Measurements from ENCODE around the gene FOCAD. TPM values are rescaled to one million over a fixed set of nuclear protein-coding genes. Genes with fewer than 3 reads are reported as not detected.

FOCAD gene
- total RNA-seq, 1 donor from 2014 or later, result 64.3 TPM

DNA sequence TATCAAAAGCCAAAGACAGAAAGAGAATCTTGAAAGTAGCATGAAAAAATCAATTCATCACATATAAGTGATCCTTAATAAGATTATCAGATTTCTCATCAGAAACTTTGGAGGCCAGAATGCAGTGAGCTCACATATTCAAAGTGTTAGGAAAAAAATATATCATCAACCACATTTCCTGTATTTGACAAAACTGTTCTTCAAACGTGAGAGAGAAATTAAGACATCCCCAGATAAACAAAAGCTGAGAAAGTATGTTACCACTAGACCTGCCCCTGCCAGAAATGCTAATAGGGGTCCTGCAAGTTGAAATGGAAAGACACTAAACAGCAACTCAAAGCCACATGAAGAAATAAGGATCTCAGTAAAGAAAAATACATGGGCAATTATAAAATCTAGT, 317.5 kb downstream of the FOCAD start:
- DNase-seq (ENCODE audit: low read depth), result no peak

DNA sequence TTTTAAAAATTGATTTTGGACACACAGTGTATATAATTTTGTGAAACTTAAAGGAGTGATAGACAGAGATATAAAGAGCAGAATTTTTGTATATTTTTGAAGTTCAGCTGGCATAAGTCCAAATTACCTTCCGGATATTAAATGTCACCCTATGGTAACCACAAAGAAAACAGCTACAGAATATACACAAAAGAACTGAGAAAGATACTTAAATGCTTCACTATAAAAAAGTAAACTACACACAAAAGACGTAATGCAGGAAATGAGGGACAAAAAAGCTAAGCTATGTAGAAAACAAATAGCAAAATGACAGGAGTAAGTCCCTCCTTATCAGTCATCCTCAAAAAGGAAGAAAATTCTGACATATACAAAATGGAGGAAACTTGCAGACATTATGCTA, 318.0 kb downstream of the FOCAD start:
- no peak for DNase-seq (ENCODE audit: low read depth)

DNA sequence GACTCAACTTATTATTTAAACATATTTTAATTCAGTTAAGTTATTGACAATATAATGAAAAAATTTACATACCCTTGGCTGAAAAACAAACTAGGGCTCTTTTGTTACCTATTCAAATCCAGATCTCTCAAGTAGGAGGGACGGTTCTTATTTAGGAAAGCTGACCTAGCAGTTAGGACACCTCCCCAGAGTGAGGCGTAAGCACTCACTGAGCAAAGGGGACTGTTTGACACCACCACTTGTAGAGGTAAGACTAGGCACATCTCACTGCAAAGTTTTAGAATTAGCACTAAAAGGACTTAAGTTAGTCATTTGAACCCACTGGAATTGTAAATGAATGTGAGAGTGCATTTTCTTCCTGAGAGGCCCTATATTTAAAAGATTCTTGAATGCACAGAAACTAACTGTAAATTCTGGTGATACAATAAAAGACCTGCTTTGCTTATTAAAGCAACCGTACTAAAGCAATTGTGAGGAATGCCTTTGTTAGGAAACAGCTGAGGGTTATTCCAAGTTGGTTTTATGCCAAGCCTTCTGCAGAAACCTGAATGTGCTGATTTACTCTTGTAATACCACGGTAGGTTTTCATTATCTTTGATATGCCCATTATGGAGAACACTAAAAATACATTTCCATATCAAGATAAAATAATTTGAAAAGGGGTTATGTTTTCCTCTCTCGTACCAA, 331.2 kb downstream of the FOCAD start:
- peak; percentile 42 for DNase-seq (ENCODE audit: low read depth)

DNA sequence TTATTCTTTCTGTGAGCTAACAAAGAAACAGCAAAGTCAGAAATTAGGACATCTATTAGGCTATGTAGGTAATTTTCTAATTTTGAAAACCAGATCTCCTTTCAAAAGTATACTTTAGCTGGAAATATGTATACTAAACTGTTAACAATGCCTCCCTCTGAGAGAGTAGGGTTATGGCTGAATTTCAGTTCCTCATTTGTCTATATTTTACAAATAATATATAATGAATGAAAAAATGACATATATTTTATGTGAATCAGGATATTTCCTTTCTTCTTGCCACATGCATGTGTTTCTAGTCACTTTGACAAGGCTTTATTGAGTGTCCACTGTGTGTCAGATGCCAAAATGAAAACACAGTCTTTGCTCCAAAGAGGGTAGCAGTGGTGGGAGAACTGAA, 331.9 kb downstream of the FOCAD start:
- no peak for DNase-seq (ENCODE audit: low read depth)

DNA sequence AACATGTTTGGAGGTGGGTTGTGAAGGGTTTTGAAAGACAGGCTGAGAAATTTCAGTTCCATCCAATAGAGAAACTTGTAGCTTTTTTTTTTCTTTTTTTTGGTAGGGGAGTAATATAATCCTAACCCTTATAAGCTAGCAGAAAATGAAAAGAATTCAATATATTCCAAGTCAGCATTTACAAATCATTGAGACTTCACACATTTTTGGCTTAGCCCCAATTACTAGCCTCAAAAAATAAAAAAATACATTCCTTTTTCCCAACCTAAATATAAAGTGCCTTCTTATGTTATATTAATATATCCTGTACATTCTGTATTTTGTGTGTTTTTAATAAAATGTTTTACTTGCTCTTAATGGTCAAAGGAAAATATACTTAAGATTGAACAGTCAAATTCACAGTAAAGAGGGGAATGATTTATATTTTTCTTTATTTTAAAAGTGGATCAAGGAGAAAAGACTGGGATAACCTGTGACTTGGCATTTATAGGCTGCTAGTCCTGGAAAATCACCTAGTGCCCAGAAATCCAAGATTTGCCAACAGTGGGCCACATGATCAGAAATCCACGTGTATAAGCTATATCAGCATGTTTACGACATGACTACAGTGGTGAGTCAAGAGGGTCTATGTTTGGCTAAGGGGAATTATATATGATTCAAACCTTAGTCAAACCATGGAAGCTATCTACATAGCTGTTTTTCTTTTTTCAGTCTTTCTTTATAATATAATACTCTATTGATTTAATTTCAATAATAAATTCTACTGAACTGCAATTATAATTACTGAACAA, 332.8 kb downstream of the FOCAD start:
- no peak for DNase-seq (ENCODE audit: low read depth)

DNA sequence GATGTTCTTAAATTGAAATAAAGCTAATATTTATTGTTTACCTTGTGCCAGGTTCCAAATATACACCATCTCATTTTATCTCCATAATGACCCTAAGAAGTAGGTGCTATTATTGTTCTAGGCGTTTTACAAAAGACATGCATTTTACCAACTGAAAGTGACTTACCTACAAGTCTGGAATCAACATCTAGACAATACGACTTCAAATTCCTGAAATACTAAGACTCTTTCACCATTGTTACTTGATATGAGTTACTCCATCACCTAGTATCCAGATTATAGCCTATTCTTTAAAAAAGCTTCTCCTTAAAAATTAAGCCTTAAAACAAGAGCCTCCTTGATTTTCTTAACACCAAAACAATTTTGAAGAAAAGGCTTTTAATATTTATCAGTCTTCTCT, 334.1 kb downstream of the FOCAD start:
- DNase-seq (ENCODE audit: low read depth), result no peak

DNA sequence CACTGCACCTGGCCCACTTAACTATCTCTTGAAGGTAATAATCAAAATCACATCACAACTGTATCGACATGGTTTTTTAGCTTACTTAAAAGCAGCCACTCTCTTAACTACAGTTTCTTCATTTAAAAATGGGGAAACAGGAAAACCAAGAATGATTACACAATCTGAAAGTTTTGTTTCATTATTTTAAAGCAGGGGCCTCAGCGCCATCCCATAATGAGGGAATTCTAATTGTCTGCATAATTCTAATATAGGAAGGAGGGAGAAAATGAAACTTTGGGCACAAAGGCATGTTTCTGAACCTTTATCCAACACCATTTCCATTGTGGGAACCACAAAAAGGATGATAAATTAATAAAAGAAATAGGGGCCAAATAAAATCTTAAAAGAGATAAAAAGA, 339.8 kb downstream of the FOCAD start:
- DNase-seq (ENCODE audit: low read depth), result no peak

DNA sequence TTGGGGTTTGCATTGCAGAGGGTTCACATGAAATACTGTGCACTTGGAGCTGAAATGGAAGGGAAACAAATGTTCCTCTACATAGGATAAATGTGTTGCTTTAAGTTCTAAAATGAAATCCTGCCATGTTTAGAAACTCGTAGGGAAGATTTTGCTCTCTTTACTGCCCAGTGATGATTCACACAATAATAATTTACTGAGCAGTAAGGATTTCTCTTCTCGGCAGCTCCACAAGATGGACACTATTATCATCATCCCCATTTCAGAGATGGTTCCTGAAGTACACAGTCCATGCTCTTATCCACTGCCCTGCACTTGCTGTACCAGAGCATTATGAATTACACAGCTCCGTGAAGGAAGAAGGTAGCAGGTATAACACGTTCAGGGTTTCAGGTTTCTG, 343.2 kb downstream of the FOCAD start:
- no peak for DNase-seq (ENCODE audit: low read depth)

DNA sequence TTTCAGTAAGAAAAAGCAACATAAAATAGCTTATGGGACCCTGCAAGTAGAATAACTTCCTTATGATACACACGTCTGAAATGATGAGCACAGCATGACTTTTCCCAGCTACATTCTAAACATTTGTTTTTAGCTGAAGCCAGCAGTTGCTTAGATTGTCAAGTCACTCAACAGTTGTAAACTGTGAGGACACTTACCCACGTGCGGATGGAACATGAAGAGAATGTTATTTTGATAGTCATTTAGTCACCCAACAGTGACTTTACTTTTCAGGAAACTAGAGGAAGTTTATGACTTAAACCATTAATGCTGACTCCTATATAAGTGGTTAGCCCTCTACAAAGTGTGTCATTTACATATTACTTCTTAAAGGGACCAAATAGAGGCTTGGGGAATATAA, 344.4 kb downstream of the FOCAD start:
- DNase-seq (ENCODE audit: low read depth), result no peak

DNA sequence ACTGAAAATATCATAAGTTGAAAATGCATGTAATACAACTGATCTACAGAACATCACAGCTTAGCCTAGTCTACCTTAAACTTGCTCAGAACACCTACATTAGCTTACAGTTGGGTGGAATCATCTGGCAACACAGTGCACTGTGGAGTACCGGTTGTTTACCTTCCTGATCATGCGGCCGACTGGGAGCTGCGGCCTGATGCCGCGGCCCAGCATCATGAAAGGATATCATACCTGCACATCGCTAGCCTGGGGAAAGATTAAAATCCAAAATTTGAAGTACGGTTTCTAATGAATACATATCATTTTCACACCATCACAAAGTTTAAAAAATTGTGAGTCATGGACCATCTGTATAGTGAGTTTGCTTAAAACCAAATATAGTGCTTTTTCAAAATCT, 345.6 kb downstream of the FOCAD start:
- no peak for DNase-seq (ENCODE audit: low read depth)

DNA sequence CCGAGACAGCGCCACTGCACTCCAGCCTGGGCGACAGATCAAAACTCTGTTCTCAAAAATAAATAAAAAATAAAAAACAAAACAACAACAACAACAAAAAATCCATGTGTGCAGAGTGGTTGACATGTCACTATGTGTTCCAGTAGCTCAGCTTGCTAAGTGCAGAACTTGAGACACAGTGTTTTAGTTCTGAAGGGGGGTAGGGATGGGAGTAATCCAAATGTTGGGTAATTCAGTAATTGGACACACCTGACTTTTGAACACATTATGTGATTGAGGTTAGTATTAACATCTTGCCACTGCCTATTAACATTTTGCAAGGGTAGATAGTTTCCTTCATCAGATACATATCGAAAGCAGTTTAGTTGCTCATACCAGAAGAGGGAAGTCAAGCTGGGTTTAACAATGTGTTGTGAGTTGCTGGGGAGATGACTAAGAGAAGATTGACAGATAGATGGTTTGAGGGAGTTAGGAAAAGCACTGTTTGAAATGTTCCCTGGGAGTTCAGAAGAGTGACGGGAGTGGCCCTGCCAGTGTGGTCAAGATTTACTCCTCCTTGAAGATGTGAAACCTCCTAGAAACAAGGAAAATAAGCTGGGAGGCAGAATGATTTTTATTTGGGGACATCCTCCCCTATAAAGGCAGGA, 346.5 kb downstream of the FOCAD start:
- no peak for DNase-seq (ENCODE audit: low read depth)

DNA sequence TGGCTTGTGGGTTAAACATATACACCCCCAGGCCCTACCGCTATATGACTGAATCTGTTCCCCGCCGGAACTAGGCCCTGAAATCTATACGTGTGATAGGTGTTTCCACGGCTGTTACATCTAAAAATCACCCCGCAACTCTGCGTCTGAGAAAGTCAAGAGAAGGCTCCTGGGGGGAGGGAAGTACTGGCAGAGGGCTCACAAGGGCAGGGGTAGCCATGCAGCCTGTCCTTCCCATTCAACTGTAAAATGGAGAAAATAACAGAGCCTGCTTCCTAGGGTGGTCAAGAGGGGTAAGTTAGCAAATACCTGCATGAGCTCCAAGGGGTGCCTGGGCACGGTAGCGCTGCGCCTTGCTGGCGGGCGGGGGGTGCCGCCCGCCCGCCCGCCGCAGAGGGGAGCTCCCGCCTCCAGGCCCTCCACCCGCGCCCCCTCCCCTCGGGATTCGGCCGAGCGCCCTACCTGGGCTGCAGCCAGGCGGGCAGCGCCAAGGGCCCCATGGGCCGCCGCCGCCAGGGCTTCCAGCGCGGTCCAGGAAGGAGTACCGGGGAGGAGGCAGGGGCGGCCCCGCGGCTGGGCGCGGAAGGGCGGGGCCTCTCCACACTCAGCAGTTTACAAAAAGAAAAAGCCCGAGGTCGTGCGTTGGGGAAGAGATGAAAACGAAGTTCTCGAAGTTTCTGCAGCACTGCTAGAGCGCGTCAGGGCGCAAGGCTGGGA, 347.2 kb downstream of the FOCAD start, which contains the start of gene HACD4:
TSS of gene HACD4 (minus strand) at position 550 of the 717 bp plus-strand sequence. CDS start at position 500, 50 bp downstream.
- DNase-seq (ENCODE audit: low read depth), result no peak

DNA sequence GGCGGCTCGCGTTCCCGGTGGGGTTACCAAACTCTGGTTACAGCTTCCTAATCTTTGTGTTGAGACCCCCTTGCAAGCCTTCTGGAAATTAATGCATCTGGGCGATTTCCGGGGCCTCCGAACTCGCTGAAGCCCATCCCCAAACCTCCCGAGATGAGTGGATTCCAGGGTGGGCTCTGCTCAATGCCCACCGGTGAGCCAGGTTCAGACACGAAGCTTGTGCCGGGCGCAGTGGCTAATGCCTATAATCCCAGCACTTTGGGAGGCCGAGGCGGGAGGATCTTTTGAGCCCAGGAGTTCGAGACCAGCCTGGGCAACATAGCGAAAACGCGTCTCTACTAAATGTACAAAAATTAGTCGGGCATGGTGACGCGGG, 347.7 kb downstream of the FOCAD start:
- DNase-seq (ENCODE audit: low read depth), result no peak

DNA sequence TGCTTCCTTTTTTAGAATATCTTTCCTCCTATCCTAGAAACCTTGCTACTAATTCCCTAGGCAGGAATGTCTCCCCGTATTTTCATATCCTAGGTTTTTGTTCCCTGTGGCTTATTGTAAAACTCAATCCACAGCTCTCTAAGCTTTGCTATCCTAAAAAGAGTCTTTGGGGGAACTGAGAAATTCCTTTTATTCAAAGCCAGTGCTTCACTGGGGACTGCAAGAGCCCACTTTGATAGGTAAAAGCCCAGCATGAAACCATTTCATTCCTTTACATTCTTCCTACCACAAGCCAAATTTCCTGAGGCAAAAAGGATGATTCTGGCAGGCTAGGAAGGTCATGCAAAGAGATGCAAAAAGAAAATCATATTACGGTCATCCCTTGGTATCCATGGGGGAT, 353.2 kb downstream of the FOCAD start:
- no peak for DNase-seq (ENCODE audit: low read depth)

DNA sequence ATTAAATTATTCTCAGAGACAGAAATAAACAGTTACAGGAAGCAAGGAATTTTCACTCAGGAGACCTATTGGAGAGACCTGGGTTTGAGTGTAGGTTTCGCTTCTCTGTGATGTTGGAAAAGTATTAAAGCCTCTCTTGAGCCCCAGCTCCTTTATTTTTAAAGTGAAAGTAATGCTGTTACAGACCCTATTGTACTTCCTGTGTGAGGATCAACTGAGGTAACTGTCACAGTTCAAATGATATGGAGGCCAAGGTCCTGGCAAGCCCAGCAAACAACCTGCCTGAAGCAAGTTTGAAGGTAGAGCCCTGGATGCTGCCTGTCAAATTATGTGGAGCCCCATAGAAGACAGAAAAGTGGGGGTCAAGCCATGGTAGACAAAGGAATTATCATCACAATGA, 355.2 kb downstream of the FOCAD start:
- no peak for DNase-seq (ENCODE audit: low read depth)

DNA sequence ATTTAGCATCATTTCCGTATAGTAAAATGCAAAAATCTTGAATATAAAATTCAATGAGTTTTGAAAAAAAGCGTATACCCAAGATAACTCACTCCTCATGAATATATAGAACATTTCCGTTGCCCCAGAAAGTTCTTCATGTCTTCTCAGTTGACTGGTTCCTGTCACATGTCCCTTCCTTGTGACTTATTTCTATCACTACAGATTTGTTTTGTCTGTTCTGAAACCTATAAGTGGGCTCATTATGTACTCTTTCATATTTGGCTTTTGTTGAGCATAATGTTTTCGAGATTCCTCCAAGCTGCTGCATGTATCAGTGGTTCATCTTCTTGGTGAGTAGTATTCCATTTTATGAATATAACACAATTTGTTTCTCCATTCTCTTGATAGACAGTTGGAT, 358.4 kb downstream of the FOCAD start:
- DNase-seq (ENCODE audit: low read depth), result no peak

DNA sequence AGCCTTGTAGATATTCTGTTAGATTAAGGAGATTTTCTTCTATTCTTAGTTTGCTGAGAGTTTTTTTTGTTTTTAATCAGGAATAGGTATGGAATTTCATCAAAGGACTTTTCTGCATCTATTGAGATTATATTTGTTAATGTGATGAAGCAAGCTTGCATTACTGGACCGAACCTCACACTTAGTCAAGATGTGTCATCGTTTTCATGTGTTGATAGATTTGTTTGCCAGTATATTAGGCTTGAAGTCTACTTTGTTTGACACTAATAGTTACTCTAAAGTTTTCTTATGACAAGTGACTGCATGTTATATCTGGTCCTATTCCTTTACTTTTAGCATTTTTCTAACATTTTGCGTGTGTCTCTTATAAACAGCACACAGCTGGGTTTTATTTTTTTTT, 359.8 kb downstream of the FOCAD start:
- no peak for DNase-seq (ENCODE audit: low read depth)
